OCI-LY3 (cell line): ENCODE data around the gene GFPT2.

Experiments used
- H2AFZ ChIP-seq: fragments of 200-600, 300-600 bp; shearing (Covaris generic); 2 replicates; pipeline ENCODE4 v1.6.0; 2014; ENCODE audit warnings: antibody characterized with exemption, low read depth, low read length
- H3K27ac ChIP-seq: fragments of 200-600, 300-600 bp; sonication (generic); 2 replicates; pipeline ENCODE4 v1.5.1; 2014; ENCODE audit warnings: mild to moderate bottlenecking, low read length, moderate library complexity, mixed read lengths
- H3K27me3 ChIP-seq: fragments of 200-600, 300-600 bp; sonication (generic); 2 replicates; pipeline ENCODE4 v1.6.1; 2014; ENCODE audit warnings: low read depth, low read length, mixed read lengths
- H3K36me3 ChIP-seq: fragments of 200-600, 300-600 bp; sonication (generic); replicated peaks from 2 replicates; pipeline ENCODE3; 2014; ENCODE audit warnings: low read depth, low read length, mixed read lengths
- H3K4me1 ChIP-seq: fragments of 300-600, 200-600 bp; sonication (generic); 2 replicates; pipeline ENCODE4 v1.6.1; 2014; ENCODE audit warnings: low read length, mixed read lengths
- H3K4me2 ChIP-seq: fragments of 200-600, 300-600 bp; sonication (generic); 2 replicates; pipeline ENCODE4 v1.6.1; 2014; ENCODE audit warnings: low read length, mixed read lengths
- H3K4me3 ChIP-seq: fragments of 300-600, 200-600 bp; sonication (generic); 2 replicates; pipeline ENCODE4 v1.5.1; 2014; ENCODE audit warnings: antibody characterized with exemption, mild to moderate bottlenecking, low read length, moderate library complexity
- H3K79me2 ChIP-seq: fragments of 300-600, 200-600 bp; shearing (Covaris generic); 2 replicates; pipeline ENCODE4 v1.6.1; 2014; ENCODE audit warnings: mild to moderate bottlenecking, low read length, mixed read lengths
- H3K9ac ChIP-seq: fragments of 300-600, 200-600 bp; shearing (Covaris generic); 2 replicates; pipeline ENCODE4 v1.6.0; 2014; ENCODE audit warnings: mild to moderate bottlenecking, low read length, moderate library complexity
- H3K9me3 ChIP-seq: fragments of 200-600, 300-600 bp; shearing (Covaris generic); 2 replicates; pipeline ENCODE4 v1.6.1; 2014; ENCODE audit warnings: low read length, mixed read lengths; ENCODE audit not compliant: insufficient read depth
- H4K20me1 ChIP-seq: fragments of 200-600, 300-600 bp; sonication (generic); 2 replicates; pipeline ENCODE4 v1.6.1; 2016; ENCODE audit warnings: low read length, mixed read lengths; ENCODE audit not compliant: insufficient read depth
- EZH2phosphoT487 ChIP-seq: fragments of 200-600 bp; shearing (Covaris generic); IDR thresholded peaks from 2 replicates; pipeline ENCODE4 v1.6.1; 2018; ENCODE audit warnings: antibody characterized with exemption, mixed run types, low read depth
- TF ChIP-seq, protein P1 (sequence below): fragments of 200-600, 300-600 bp; sonication (generic); IDR thresholded peaks from 2 replicates; pipeline ENCODE4 v1.5.1; 2014; ENCODE audit warnings: antibody characterized with exemption, low read length, low read depth

Gene GFPT2

DNA sequence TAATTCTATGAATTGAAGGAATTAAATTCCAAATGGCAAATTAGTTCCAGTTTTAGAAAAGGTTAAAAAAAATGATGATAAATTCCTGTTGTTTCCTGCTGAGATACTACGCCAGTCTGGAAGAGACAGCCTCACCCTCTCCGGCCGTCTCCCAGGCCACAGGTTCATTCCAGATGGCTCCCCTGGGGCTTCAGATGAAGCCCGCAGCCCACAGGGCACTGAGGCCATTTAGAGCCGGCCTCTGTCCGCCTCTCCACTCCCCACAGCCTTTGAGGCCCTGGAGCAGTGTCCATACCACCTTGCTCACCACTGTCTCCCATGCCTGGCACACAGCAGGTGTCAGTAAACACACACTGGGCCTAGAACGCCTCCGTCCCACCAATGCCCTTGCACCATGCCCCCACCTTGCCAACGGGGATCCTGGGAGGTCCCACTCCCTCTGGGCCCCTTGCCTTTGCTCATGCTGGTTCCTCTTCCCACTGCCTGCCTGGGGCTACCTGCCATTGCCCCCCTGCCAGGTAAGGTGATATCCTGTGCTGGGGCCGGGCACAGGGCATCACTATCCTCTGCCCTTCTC, 26.1 kb downstream of the GFPT2 start:
- no peak overlapping the region for H2AFZ ChIP-seq
- no peak for TF ChIP-seq EZH2phosphoT487
- TF ChIP-seq, protein P1, sequence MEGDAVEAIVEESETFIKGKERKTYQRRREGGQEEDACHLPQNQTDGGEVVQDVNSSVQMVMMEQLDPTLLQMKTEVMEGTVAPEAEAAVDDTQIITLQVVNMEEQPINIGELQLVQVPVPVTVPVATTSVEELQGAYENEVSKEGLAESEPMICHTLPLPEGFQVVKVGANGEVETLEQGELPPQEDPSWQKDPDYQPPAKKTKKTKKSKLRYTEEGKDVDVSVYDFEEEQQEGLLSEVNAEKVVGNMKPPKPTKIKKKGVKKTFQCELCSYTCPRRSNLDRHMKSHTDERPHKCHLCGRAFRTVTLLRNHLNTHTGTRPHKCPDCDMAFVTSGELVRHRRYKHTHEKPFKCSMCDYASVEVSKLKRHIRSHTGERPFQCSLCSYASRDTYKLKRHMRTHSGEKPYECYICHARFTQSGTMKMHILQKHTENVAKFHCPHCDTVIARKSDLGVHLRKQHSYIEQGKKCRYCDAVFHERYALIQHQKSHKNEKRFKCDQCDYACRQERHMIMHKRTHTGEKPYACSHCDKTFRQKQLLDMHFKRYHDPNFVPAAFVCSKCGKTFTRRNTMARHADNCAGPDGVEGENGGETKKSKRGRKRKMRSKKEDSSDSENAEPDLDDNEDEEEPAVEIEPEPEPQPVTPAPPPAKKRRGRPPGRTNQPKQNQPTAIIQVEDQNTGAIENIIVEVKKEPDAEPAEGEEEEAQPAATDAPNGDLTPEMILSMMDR = no peak
- no peaks in the 10 kb centered on the region for H3K27me3 ChIP-seq
- no peak overlapping the region for H3K27ac ChIP-seq
- H3K4me1 ChIP-seq = no peaks in the 10 kb centered on the region
- H3K9me3 ChIP-seq = no peaks in the 10 kb centered on the region
- no peaks in the 10 kb centered on the region for H3K36me3 ChIP-seq
- no peak overlapping the region for H3K4me3 ChIP-seq
- H4K20me1 ChIP-seq = no peaks in the 10 kb centered on the region
- H3K79me2 ChIP-seq = no peaks in the 10 kb centered on the region
- H3K9ac ChIP-seq = no peak overlapping the region
- H3K4me2 ChIP-seq = no peak overlapping the region

DNA sequence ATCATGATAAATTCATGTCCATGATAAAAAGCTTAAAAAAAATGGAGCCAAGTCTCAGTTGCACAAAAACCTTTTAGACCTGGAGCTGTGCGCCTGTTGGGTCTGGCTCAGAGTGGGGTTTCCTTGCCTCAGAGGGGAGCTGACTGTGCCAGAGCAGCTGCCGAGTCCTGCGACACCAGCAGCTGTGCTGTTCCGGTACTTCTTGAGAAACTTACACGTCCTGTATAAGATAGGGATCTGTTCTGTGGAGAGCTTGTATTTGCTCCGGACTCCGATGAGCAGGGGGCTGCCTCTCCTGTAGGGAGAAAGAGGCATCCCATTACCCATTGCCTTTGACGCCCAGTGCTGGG, 28.6 kb downstream of the GFPT2 start:
- H3K27me3 ChIP-seq = no peaks in the 10 kb centered on the region
- H3K9me3 ChIP-seq = no peaks in the 10 kb centered on the region
- H4K20me1 ChIP-seq = no peaks in the 10 kb centered on the region
- H3K9ac ChIP-seq = no peak overlapping the region
- no peak overlapping the region for H3K4me3 ChIP-seq
- H3K36me3 ChIP-seq = no peaks in the 10 kb centered on the region
- no peak overlapping the region for H2AFZ ChIP-seq
- no peaks in the 10 kb centered on the region for H3K4me1 ChIP-seq
- H3K27ac ChIP-seq = no peak overlapping the region
- TF ChIP-seq EZH2phosphoT487 = no peak
- TF ChIP-seq, protein P1 = no peak
- H3K4me2 ChIP-seq = no peak overlapping the region
- H3K79me2 ChIP-seq = no peaks in the 10 kb centered on the region

DNA sequence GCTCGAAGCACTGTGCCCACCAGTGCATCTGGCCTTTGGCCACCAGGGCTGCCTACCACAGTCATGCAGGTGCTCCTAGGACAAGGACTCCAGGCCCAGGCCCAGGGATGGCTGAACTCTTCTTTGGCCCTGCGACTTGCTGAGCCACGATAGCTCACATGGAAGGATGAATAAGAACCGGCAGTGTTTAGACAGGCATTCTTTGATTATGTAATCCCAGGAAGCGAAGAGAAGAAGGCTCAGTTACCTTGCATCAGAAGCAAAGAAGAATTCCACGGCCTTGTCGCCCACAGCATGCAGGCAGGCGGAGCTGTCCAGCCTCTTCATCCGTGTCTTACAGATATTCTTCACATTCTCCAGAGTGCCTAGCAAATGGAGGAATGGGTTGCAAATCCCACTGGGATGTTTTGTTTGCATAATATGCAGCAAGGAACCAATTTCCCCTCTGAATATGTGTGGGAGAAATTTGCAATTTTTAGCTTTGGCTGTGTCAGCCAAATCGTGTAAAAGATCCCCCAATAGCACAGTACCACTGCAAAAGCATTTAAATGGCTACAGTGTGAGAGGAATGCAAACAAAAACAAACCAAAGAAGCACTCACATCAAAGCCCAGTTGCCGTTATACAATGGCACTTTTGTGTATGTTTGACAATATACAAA, 29.1 kb downstream of the GFPT2 start:
- Histone ChIP-seq H3K4me1 (no peaks in the 10 kb centered on the region), H3K4me3 (no peak overlapping the region), H3K4me2 (no peak overlapping the region), H2AFZ (no peak overlapping the region), H3K27ac (no peak overlapping the region), H4K20me1 (no peaks in the 10 kb centered on the region), H3K27me3 (no peaks in the 10 kb centered on the region), H3K9me3 (no peaks in the 10 kb centered on the region), H3K79me2 (no peaks in the 10 kb centered on the region), H3K36me3 (no peaks in the 10 kb centered on the region), H3K9ac (no peak overlapping the region)
- no peak for TF ChIP-seq EZH2phosphoT487
- TF ChIP-seq, protein P1 = no peak

DNA sequence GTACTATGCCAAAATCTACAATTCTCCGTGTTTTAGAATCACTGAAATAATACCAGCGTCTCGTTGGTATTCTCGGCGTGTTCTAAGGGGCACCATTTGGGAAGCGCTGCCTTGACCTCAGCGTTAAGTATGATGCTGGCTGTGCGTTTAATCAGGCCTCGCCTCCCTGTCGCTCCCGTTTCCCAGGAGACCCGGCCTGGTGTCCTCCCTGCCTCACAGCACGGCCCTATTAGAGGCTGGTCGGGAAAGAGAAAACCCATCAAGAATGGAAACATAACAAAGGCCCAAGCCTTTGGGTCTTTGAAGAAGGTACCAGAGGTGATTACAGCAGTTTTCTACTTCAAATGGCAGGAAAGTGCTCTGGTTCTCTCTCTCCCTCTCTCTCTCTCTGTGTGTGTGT, 30.0 kb downstream of the GFPT2 start:
- Histone ChIP-seq H3K79me2 (no peaks in the 10 kb centered on the region), H3K9ac (no peak overlapping the region), H3K4me3 (no peak overlapping the region), H3K4me2 (no peak overlapping the region), H3K27ac (no peak overlapping the region), H3K9me3 (no peaks in the 10 kb centered on the region), H2AFZ (no peak overlapping the region), H3K27me3 (no peaks in the 10 kb centered on the region), H3K36me3 (no peaks in the 10 kb centered on the region), H4K20me1 (no peaks in the 10 kb centered on the region), H3K4me1 (no peaks in the 10 kb centered on the region)
- TF ChIP-seq EZH2phosphoT487 = no peak
- TF ChIP-seq, protein P1 = no peak
